CD4-positive, alpha-beta T cell (primary cell): ENCODE data around the gene CERS5. TPM values are rescaled to one million over a fixed set of nuclear protein-coding genes. Genes with fewer than 3 reads are reported as not detected.

ENCODE experiments used
- ATAC-seq: fragments of 200-7000 bp; cut with Tn5 transposase; one replicate; pipeline ENCODE4 v1.10.0; 2022; ENCODE audit warnings: mild to moderate bottlenecking; ENCODE audit not compliant: poor library complexity
- CTCF ChIA-PET: fragments of 350-600 bp; sonication (Branson Sonifier 250); formaldehyde crosslinking; loops from one replicate; lab custom pipeline; 2021; ENCODE audit warnings: antibody characterized with exemption, inconsistent platforms; lab: Charles Lee
- POLR2A ChIA-PET: fragments of 350-600 bp; sonication (Branson Sonifier 250); formaldehyde crosslinking; loops from one replicate; lab custom pipeline; 2021; ENCODE audit warnings: antibody characterized with exemption, inconsistent platforms; lab: Charles Lee
- DNase-seq, 14 experiments: peaks; one replicate each; pipeline ENCODE4 v3.0.0-alpha.2; 2013 to 2020; ENCODE audit warnings: mixed read lengths in 2 of 14
- H3K27ac ChIP-seq, 2 donors: one replicate each; pipeline versions ENCODE4 v1.5.1 to v1.7.0; 2013; ENCODE audit warnings: low read length in 2 of 2, low read depth in 1 of 2, mild to moderate bottlenecking in 1 of 2
- H3K27me3 ChIP-seq, 2 experiments: 1 replicate in 1 of 2; 2 replicates in 1 of 2; pipeline versions ENCODE4 v1.6.1 to v1.7.0; 2013; ENCODE audit warnings: low read length in 2 of 2, control low read depth in 1 of 2, mild to moderate bottlenecking in 1 of 2, moderate library complexity in 1 of 2; ENCODE audit not compliant: insufficient read depth in 2 of 2, control insufficient read depth in 1 of 2
- H3K36me3 ChIP-seq: one replicate; pipeline ENCODE4 v1.6.1; 2013; ENCODE audit warnings: low read length, control low read depth; ENCODE audit not compliant: insufficient read depth
- H3K4me1 ChIP-seq: one replicate; pipeline ENCODE4 v1.6.1; 2013; ENCODE audit warnings: low read length, control low read depth; ENCODE audit not compliant: insufficient read depth
- H3K4me3 ChIP-seq: one replicate; pipeline ENCODE4 v1.5.1; 2013; ENCODE audit warnings: mild to moderate bottlenecking, low read length, moderate library complexity
- H3K9me3 ChIP-seq, 2 experiments: 1 replicate in 1 of 2; 2 replicates in 1 of 2; pipeline versions ENCODE4 v1.6.1 to v1.7.0; 2013; ENCODE audit warnings: low read length in 2 of 2, mild to moderate bottlenecking in 2 of 2, control low read depth in 1 of 2, moderate library complexity in 1 of 2; ENCODE audit not compliant: control insufficient read depth in 1 of 2, insufficient read depth in 1 of 2
- H3K27ac Mint-ChIP-seq: one replicate; pipeline ENCODE4 v1.8.0; 2020; ENCODE audit warnings: mixed read lengths
- H3K27me3 Mint-ChIP-seq: one replicate; pipeline ENCODE4 v1.8.0; 2021; ENCODE audit warnings: mixed read lengths
- H3K36me3 Mint-ChIP-seq: one replicate; pipeline ENCODE4 v1.8.0; 2021; ENCODE audit warnings: low read depth, mixed read lengths
- H3K4me1 Mint-ChIP-seq: one replicate; pipeline ENCODE4 v1.8.0; 2021; ENCODE audit warnings: low read depth, mixed read lengths
- H3K4me3 Mint-ChIP-seq: one replicate; pipeline ENCODE4 v1.8.0; 2020; ENCODE audit warnings: mild to moderate bottlenecking, mixed read lengths
- H3K9me3 Mint-ChIP-seq: one replicate; pipeline ENCODE4 v1.8.0; 2020; ENCODE audit warnings: mixed read lengths
- intact Hi-C, 2 experiments: fragments of 100-400 bp; cut with DNase I in 1 of 2; cut with micrococcal nuclease in 1 of 2; formaldehyde crosslinking; loops; one replicate each; pipeline versions ENCODE4 v1.15.1 to v1.9.0; 2023 to 2025; cut with DNase I, micrococcal nuclease
- total RNA-seq, 174 experiments: library from RNA in 2 of 174; stranded (reverse) in 2 of 174; gene quantifications; one replicate each; pipeline ENCODE4 v1.2.3 and lab custom pipeline; 2021 to 2026
- TF ChIP-seq, protein P1 (sequence below): fragments of 200-600 bp; IDR thresholded peaks from one replicate; pipeline ENCODE4 v1.8.0; 2022; ENCODE audit warnings: antibody characterized with exemption, mild to moderate bottlenecking

Gene CERS5
- total RNA-seq, 2 experiments from 2014 or later, result 42.3 to 44.5 TPM

- POLR2A ChIA-PET, result interaction anchor here (4.9 kb wide), 1 partner anchor 53 kb away, joined by 80 read pairs; the partner anchor contains the start of gene COX14
Measured at GRCh38 chr12:50164963-50165362, 2.2 kb downstream of the CERS5 start.

GRCh38 chr12:50162230-50162629, 4.9 kb downstream of the CERS5 start:
- no peak for DNase-seq
- intact Hi-C loops, result no loop called here
- ATAC-seq, result no peak
- Mint-ChIP-seq H3K9me3 (no peaks in the 10 kb centered on the region), H3K4me3 (no peak overlapping the region), H3K27me3 (no peaks in the 10 kb centered on the region), H3K4me1 (peaks cover 54% of the 10 kb centered on the region), H3K36me3 (peaks cover 21% of the 10 kb centered on the region), H3K27ac (no peak overlapping the region)
- no peaks in the 10 kb centered on the region for H3K27me3 ChIP-seq
- TF ChIP-seq, protein P1, sequence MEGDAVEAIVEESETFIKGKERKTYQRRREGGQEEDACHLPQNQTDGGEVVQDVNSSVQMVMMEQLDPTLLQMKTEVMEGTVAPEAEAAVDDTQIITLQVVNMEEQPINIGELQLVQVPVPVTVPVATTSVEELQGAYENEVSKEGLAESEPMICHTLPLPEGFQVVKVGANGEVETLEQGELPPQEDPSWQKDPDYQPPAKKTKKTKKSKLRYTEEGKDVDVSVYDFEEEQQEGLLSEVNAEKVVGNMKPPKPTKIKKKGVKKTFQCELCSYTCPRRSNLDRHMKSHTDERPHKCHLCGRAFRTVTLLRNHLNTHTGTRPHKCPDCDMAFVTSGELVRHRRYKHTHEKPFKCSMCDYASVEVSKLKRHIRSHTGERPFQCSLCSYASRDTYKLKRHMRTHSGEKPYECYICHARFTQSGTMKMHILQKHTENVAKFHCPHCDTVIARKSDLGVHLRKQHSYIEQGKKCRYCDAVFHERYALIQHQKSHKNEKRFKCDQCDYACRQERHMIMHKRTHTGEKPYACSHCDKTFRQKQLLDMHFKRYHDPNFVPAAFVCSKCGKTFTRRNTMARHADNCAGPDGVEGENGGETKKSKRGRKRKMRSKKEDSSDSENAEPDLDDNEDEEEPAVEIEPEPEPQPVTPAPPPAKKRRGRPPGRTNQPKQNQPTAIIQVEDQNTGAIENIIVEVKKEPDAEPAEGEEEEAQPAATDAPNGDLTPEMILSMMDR, result no peak
- H3K9me3 ChIP-seq, result no peaks in the 10 kb centered on the region
- ChIA-PET CTCF (interaction anchor here (0.7 to 1.2 kb wide), 4 partner anchors 51 to 322 kb away, joined by 4 read pairs; partner anchors contain the start of gene COX14), POLR2A (interaction anchor here (1.8 kb wide), 1 partner anchor 50 kb away, joined by 5 read pairs; the partner anchor contains the start of gene COX14)
- no peak overlapping the region for H3K4me3 ChIP-seq
- H3K27ac ChIP-seq, result no peak overlapping the region
- H3K4me1 ChIP-seq, result peaks cover 13% of the 10 kb centered on the region
- no peaks in the 10 kb centered on the region for H3K36me3 ChIP-seq

More at GRCh38 chr12:50164963-50165362, 2.2 kb downstream of the CERS5 start:
- no peak for ATAC-seq
- Histone ChIP-seq H3K4me1 (peaks cover 20% of the 10 kb centered on the region), H3K27me3 (no peaks in the 10 kb centered on the region), H3K27ac (no peak overlapping the region), H3K9me3 (no peaks in the 10 kb centered on the region), H3K36me3 (no peaks in the 10 kb centered on the region), H3K4me3 (no peak overlapping the region)
- Mint-ChIP-seq H3K9me3 (no peaks in the 10 kb centered on the region), H3K36me3 (peaks cover 9% of the 10 kb centered on the region), H3K4me3 (peak overlapping the region; percentile 79), H3K4me1 (peaks cover 47% of the 10 kb centered on the region), H3K27me3 (no peaks in the 10 kb centered on the region), H3K27ac (peak overlapping the region; percentile 50)
- intact Hi-C loops, result loop anchor here in 1 of 2 experiments (5.0 kb wide), 1 partner anchor 423 kb away; the partner anchor contains the start of gene TMBIM6
- no peak for DNase-seq
- CTCF ChIA-PET, result interaction anchor here (4.0 kb wide), 1 partner anchor 54 kb away, joined by 34 read pairs; the partner anchor contains the start of gene COX14
- TF ChIP-seq, protein P1, result no peak

DNA sequence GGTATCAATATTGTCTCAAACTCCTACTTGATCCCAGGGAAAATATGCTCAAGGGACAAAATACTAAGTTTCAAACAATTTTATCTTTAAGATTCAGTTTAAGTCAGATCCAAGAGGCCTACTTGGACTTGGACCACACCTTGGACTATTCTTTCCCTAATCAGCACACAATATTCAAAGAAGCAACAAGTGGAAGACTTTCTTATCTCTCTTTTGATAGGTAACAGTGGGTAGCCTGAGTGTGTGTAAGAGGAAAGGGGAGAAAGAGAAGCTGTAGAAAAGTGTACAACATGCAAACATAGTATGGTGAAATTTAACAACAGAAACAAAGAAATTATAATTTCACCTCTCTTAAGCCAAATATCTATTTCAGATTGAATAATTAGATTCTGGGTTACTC, 6.5 kb downstream of the CERS5 start:
- Histone ChIP-seq H3K4me1 (peaks cover 1% of the 10 kb centered on the region), H3K4me3 (no peak overlapping the region), H3K36me3 (no peaks in the 10 kb centered on the region), H3K9me3 (no peaks in the 10 kb centered on the region), H3K27me3 (no peaks in the 10 kb centered on the region), H3K27ac (no peak overlapping the region)
- POLR2A ChIA-PET, result interaction anchor here (1.8 kb wide), 1 partner anchor 49 kb away, joined by 5 read pairs; the partner anchor contains the start of gene COX14
- Mint-ChIP-seq H3K4me3 (no peak overlapping the region), H3K36me3 (peaks cover 21% of the 10 kb centered on the region), H3K4me1 (peaks cover 47% of the 10 kb centered on the region), H3K9me3 (no peaks in the 10 kb centered on the region), H3K27ac (peak overlapping the region; percentile 61), H3K27me3 (no peaks in the 10 kb centered on the region)
- TF ChIP-seq, protein P1, result no peak
- ATAC-seq (no peak), DNase-seq (no peak)
- CTCF ChIA-PET, result no interaction called here
- intact Hi-C loops, result no loop called here
